ELF-1 (cell line): ENCODE data around the gene BHLHE40.

Experiments
- DNase-seq: peaks from one replicate; pipeline ENCODE4 v3.0.0-alpha.2; 2016; ENCODE audit warnings: low read depth, low spot score

Gene BHLHE40

GRCh38 chr3:4983739-4984510 is 4.7 kb downstream of the BHLHE40 start:
- peak; percentile 87 for DNase-seq

GRCh38 chr3:4984511-4984864 is 5.3 kb downstream of the BHLHE40 start:
- DNase-seq, result no peak

- DNase-seq, result peak; percentile 90
Measured at GRCh38 chr3:4985330-4986174, 6.3 kb downstream of the BHLHE40 start.

GRCh38 chr3:4986175-4986781 is 7.0 kb downstream of the BHLHE40 start:
- DNase-seq, result no peak

- DNase-seq, result peak; percentile 99
Measured at GRCh38 chr3:4986782-4987537, 7.7 kb downstream of the BHLHE40 start.

GRCh38 chr3:4987538-4988296 is 8.5 kb downstream of the BHLHE40 start:
- DNase-seq, result no peak

GRCh38 chr3:4988983-4989834 is 10.0 kb downstream of the BHLHE40 start:
- DNase-seq, result no peak

GRCh38 chr3:4990069-4990468 is 10.8 kb downstream of the BHLHE40 start:
- no peak for DNase-seq

GRCh38 chr3:4992118-4992517 is 12.9 kb downstream of the BHLHE40 start:
- no peak for DNase-seq

GRCh38 chr3:4993276-4994143 is 14.3 kb downstream of the BHLHE40 start:
- DNase-seq, result no peak

- DNase-seq, result no peak
Measured at GRCh38 chr3:4994144-4994730, 15.0 kb downstream of the BHLHE40 start.

- DNase-seq, result peak; percentile 72
Measured at GRCh38 chr3:4994823-4995499, 15.7 kb downstream of the BHLHE40 start.

- DNase-seq, result no peak
Measured at GRCh38 chr3:4995500-4996053, 16.3 kb downstream of the BHLHE40 start.

GRCh38 chr3:4996223-4996765 is 17.1 kb downstream of the BHLHE40 start:
- DNase-seq, result no peak

GRCh38 chr3:4996771-4997291 is 17.6 kb downstream of the BHLHE40 start:
- no peak for DNase-seq

- no peak for DNase-seq
Measured at GRCh38 chr3:4997946-4998345, 18.7 kb downstream of the BHLHE40 start.

- peak; percentile 92 for DNase-seq
Measured at GRCh38 chr3:4999531-5000184, 20.4 kb downstream of the BHLHE40 start.
